NCI-H146 (cell line): ENCODE measurements around the gene GLYR1.
A peak's percentile ranks its signal among the peaks of the same experiment; 100 is the strongest.

Experiments
- DNase-seq: peaks from one replicate; lab custom pipeline; 2025; lab: John Stamatoyannopoulos, UW

The GLYR1 gene

DNA sequence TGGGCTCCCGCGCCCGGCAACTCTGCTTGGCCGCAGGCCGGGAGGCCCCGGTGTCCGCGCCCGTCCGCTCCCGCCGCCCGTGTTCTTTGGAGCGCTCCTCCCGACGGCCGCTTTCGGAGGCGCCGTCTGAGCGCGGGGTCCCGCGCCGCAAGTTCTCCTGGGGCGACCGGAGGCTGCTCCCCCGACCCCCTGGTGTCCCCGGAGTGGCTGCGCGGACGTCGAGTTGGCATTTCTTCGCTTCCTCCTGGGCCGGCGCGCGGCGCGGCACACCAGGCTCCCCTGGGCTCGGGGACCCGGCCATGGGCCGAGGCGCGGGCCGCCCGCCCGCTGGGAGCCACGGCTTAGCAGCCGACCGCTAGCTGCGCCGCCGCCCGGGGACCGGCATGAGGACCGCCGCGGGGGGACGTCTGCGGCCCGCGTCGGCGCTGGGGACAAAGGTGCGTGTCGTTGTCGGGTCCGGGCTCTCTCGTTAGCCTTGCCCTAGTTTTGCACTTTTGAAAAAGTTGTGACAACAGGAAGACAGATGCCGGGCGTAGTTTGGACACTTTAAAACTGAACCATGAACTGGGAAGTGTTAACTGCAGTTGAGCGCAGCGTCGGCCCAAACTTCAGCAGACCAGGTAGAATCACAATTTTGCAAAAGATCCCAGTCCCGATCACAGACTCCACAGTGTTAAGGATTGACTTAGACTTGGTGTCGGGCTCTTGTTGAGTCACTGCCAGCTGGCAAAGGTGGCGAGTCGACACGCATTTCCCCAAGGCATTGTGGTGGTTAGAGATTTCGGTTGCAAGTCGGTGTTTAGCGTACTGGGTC lies 893 bp upstream of the GLYR1 start:
- DNase-seq, result peak; percentile 55

DNA sequence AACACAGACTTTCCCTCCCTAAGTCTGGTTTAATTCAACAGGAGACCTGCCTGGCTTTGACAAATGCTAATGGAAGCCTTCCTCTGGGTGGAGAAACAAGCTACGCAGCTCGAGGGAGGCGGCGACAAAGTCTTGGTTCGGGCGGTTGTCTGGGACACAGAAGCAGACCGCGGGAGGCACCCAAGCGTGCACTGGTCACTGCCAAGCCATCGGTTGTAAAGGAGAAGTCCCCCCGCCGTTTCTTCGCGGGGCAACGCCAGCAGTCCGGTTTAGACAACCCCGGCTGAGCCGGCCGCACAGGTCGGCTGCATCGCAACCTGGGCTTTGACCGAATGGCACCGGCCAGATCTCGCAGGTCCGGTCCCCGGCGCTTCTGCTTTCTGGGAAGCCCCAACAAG lies 586 bp downstream of the GLYR1 start:
- peak; percentile 66 for DNase-seq

DNA sequence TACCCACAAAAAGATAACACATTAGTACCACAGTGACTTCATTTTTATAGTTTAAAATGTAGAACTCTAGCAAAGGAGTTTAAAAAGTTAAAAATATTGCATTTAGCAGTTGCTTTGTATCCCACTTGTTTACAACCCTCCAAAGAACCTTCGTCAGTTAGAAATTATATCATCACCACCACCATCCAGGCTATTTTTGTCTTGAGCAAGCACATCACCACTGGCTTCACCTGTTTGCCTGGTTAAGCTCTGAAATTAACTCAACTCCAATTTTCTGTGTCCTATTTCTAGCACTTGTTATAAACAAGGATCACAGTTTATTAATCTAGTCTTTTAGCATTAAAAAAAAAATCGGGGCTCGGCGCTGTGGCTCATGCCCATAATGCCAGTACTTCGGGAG lies 6.1 kb downstream of the GLYR1 start:
- DNase-seq, result no peak

DNA sequence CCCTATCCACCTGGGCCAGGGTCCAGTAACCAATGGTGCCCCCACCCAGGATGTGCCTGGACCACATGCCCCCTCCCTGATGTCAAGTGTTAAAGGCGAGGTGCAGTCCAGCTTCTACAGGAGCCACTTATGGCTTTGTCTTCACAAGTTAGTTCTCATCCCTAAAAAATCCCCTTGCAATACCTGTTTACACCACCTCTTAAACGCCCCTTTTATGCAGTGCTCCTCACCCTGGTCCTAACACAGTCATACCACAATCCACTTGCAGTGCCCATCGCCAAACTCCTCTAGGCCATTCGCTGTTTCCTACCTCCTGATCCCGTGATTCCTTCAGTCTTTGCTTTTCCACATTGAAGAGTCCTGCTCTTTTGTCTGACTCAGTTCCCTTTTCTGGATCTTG lies 7.1 kb downstream of the GLYR1 start:
- DNase-seq, result no peak

DNA sequence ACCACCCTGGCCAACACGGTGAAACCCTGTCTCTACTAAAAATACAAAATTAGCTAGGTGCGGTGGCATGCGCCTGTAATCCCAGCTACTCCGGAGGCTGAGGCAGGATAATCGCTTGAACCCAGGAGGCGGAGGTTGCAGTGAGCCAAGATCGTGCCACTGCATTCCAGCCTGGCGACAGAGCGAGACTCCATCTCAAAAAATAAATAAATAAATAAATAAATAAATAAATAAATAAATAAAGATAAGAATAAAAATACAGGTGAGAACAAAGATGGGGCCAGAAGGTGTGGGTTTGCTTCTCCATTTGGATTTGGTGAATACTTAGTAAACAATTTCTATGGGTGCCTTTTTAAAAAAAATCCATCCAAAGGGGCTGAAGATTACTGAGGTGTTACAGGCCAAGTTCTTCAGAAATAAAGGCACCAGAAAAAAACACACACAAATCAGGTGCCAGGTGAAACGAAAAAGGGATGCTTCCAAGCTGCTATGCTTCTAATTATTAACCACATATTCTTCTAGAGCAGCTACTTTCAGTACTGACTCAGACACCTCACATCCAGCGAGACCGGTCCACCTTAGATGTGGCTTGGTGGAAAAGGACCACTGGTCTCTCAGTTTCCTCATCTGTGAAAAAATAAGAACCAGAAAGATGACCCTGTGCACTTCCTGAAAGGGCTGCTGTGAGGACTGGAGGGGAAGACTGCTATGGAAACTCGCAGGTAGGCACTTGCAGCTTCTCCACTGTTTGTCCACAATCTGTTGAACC lies 9.2 kb downstream of the GLYR1 start:
- no peak for DNase-seq

DNA sequence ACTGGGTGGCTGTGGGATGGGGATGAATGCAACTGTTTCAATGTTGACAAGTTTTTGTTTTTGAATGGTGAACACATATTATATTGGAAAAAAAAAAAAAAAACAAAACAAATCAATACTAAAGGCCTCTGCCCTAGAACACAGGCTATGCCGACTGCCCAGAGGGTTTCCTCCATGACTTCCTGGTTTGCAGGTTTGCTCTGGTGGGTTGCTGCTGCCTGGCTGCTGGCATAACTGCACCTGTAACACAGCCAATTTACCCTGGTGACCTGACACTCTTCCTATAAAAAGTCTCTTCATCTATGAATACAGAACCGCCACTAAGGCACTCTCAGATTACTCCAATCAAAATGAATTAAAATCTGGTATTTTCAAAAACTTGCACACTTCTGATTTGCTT lies 10.4 kb downstream of the GLYR1 start:
- DNase-seq, result no peak

DNA sequence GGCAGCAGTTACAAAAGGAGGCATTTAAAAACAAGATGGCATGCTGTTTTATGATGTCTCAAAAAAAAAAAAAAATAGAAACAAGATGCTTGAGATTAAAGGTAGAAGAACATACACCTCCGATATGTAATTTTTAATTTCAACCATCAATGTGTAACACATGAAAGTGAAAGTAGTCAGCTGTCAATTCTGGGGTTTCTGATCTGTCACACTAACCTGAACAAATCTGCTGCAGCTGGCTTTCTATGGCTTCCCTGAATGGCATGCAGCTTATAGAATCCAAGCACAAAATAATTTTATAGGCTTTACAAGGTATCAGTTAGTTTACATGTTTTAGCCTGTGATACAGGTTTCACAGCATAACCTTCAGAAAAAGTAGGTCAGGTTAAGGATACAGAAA lies 13.5 kb downstream of the GLYR1 start:
- DNase-seq, result no peak

DNA sequence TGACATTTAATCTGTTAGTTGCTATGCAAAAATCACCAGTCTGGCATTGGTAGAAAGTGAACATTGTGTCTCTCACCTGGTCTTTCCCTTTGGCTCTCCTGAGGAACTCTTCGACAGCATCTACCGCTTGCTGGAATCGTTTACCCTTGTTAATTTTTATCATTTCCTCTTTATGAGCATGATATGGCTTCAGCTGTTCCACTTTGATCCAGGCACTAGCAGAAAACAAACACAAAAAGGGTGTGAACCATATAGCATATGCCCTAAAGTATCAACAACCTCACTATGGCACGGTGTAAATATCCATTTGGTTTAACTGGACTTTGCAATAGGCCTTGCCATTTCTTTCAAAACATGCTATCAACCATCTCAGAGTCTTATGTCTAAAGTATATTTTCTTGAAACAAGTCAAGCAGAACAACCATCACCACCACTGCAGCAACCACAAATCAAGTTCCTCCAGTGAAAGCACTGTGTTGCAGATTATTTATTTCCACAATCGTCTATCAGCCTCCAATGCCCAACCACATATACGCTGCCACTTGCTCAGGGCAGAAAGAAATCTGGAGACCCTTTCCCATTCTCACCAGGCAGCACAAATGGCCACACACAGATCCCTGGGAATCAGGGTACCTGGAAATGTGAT lies 14.3 kb downstream of the GLYR1 start:
- DNase-seq, result no peak

DNA sequence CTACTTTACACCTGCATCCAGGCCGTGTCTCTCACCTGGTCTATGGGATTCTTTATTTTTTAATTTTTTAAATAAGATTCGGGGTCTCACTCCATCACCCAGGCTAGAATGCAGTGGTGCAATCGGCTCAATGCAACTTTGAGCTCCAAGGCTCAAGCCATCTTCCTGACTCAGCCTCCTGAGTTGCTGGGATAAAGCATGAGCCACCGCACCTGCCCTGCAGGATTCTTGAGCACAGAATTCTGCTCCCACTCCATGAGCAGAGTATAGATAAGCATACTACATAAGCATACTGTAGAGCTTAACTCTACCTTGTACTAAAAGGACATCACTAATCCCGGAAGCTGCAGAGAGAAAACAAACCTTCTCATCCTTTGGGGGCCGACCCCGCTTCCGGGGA lies 15.5 kb downstream of the GLYR1 start:
- no peak for DNase-seq

DNA sequence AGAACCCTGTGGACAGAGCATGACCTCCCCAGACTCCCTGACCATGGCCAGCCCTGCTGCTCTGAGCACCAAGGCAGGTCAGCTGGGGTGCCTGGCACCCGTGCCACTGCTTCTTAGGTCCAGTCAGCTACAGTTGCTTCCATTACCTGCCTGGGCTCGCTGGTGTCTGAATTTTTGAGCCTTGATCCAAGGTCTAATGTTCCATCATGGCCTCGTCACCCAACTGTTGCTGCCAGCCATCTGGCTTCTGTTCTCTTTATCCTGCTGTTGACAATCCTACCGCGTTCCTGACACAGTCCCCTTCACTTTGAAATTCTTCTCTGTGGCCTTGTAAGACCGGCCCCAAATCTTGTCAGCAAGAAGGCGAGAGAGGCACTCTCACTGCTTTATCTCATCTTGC lies 16.7 kb downstream of the GLYR1 start:
- no peak for DNase-seq

DNA sequence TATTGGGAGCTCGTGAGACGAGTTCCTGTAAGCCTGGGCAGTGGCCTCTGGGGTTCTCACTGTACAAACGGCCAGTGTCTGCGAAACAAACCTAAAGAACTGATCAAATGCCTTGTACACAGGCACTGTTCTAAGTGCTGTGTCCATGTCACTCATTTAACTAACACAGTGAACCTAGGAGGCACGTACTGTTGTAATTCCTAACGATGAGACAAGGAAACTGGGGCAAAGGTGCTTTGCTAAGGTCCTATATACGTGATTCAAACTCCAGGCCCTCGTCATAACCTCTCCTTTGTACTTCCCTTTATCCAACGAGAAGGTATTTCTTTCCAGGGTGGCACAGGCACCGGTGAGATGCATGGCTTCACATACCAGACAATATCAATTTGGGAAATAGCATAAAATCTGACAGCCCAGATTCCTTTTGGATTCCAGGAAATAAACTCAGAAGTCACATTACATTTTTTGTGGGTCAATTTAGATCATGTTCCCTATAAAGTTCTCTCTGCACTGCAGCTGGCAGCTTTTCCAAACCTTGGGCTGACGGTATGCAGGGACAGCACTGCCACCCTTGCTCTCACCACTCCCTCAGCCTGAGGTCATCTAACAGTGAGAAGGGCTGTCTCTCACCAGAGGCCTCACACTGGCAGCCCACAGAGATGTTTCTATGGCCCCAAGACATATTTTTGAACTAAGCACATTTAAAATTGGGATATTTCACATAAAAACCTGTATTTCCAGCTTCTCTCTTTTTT lies 18.3 kb downstream of the GLYR1 start:
- no peak for DNase-seq

DNA sequence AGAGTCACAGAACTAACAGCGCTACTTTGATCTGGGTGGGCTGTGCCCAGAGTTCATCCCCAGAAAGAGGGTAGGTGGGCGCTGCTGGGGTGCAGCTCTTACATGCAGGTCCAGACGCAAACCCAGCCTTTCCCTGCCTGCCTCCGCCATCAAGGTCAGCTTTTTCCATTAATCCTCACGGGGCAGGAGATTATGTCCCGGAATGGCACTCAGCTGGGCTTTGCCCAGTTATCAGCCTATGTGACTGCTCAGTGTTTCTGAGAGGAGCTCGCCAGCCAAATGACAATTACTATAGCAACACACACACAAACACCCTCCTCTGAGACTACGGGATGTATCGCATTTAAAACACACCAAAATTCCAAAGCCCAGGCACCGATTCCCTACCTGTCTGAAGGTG lies 20.1 kb downstream of the GLYR1 start:
- DNase-seq, result no peak

DNA sequence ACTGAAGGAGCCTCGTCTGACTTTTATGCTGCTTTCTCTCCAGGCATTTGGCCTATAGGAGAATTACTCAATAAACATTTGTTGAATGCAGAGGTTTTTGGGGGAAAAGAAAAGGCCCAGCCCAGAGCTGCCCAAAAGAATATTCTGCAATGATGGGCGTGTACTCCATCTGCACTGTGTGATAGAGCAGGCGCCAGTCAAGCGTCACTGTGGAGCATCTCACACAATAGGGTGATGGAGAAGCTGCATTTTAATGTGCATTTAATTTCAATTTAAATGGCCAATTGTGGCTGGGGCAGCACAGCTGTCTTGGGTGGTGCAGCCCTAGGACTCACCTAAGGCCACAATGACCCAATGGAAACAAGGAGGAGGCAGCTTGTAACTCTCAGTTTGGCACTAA lies 20.6 kb downstream of the GLYR1 start:
- no peak for DNase-seq

DNA sequence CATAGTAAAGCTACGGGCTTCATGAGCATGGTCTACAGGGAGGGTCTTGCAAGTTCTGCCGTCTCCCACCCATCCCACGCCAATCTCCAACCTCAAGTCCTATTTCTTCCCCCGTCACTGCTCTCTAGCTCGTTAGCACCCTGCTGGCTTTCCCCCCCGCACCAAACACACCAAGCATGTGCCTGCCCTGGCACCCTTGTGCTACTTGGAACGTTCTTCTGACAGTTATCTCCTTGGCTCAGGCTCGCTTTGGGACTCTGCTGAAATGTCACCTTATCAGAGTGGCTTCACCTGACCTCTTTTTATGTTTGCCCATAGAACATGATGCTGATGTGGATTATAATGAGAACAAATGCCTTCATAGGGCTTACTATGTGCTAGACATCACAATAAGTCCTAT lies 21.9 kb downstream of the GLYR1 start:
- no peak for DNase-seq

DNA sequence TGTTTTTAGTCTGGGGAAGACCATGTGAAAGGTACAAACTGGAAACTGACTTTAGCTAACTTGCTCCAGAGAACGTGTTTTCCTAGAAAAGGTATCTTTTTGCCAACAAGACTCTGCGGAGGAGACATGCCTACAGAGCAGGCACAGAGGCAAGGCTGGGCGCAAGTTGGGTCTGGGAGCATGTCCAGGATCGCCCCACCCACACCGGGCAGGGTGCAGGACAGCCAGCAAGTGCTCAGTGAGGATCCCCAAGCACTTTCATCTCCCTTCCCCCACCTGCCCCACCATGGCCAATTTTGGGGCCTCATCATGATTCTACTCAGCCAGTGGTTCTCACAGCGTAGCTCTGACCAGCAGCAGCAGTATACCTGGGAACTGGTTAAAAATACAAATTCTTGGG lies 26.4 kb downstream of the GLYR1 start:
- no peak for DNase-seq

DNA sequence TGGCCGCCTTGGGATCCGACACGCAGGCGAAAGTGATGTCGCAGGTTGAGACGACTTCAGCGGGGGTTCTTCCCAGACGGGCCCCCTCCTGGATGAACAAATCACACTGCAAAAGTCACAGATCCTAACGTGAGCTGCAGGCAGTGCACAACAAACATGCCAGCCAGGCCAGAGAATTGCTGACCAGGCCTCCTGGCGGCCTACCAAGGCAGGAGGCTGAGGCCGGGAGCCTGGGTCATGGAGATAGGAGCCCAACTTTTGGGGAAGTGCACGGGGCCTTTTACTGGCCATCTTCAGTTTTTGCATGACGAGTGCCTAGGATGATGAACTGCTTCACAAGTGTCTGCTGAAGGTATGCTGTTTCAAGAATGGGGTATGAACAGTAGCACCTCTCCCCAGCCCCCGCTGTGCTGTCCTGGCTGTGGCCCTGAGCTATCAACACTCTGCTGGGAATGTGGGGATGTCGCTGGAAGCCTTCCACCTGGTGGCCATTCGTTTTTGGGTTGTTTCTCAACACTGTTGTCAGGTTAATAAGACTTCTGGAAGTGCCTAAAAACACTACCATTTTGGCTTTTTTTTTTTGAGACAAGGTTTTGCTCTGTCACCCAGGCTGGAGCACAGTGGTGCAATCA lies 32.4 kb downstream of the GLYR1 start:
- DNase-seq, result no peak

DNA sequence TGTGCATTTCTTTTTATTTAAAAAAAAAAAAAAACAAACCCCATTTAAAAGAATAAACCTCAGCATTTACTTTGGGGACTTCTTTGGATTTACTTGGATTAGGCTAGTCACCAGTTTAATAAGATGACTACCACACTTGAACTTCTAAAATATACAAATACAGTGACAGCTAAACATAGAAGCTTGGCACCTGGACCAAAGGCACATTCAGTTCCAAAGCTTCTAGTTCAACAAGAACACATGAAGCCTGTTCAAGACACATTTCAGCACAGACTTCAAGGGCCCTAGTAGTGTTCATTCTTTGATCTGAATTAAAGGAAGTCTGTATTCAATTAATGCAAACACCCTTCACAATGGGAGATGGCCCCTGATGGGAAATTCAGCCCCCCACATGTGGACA lies 33.0 kb downstream of the GLYR1 start:
- DNase-seq, result no peak

DNA sequence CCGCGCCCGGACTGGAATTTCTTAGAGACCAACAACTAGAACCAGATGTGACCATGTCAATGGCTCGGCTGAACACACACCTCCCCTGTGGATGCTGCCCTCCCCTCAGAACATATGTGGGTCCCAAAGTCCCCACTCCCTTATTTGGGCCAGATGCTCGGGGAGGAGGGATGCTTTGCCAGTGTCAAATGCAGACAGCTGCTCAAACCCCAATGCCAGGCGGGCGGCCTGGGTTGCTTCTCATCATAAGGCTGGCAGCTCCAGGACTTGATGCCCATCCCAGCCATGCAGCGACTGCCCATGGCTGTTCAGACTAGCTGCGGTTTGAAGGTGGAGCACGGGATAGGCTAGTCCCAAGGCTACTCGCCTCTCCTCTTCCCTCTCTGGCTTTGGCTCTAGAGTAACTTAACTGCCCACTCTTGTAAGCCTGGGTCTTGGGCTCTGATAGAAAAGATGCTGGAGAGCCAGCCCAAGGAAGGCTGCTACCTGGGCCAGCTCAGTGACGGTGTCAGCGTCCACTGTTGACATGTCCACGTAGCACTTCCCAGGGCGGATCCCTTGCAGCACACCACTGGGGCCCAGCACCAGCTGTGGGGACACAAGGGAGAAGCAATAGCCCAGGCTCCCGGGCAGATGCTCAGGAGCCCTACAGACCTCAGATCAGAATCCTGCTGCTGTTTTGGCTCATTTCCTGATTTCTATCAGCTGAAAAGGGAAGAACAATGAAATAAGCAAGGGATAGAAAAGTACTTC lies 33.7 kb downstream of the GLYR1 start:
- no peak for DNase-seq

DNA sequence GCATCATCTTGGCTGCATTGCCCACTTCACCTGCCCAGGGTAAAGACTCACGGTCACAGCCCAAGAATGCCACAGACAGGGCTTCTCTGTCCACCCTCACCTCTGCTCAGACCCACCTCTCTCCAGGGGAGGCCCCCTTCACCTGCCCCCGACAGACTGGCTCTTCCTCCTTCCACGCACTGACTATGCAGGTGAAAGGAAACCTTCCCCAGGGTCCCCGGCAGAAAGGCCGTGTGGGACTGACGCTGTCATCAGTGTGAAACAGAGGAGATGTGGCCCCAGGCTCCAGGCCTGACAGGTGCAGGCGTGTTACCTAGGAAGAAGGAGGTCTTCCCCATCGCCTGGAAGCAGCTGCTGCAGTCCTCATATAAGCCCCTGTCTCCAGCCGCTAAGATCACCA lies 35.3 kb downstream of the GLYR1 start:
- DNase-seq, result no peak

DNA sequence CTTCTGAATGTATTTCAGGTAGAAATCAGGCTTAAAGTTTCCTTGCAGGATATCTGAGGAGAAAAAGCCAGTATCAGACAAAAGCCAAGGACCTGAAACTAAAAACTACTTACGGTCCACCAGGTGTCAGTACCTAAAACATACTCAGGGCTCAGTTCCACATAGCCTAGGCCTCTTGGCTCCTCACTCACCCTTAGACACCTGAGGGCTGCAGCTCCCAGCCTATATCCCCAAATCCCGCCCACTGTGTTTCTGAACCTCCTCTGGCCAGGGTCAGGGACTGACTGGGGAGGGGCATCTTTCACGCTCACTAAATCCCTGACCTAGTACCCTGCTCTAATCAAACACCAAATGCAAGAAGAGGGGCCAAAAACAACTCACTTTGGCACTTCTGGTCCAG lies 35.8 kb downstream of the GLYR1 start:
- no peak for DNase-seq

DNA sequence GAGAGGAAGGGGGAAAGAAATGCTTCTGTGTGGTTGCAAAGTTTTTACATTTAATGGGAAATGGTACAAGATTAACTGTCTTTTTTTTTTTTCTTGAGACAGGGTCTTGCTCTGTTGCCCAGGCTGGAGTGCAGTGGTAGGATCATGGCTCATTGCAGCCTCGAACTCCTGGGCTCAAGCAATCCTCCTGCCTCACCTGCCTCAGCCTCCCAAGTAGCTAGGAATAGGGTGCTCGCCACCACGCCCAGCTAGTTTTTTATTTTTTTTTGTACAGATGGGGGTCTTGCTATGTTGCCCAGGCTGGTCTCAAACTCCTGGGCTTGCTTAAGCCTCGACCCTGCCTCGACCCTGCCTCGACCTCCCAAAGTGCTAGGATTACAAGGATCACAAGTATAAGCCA lies 40.8 kb downstream of the GLYR1 start:
- DNase-seq, result no peak
